Mucosa of rectum (tissue), 2 donors: ENCODE measurements around the gene SH2D3A.
"Not testable (repeated sequence)": the region's sequence is repeated elsewhere in the genome, so short reads cannot be mapped to it uniquely, and the experiment has no call there.

ENCODE experiments used
- H3K27ac ChIP-seq, 2 donors: one replicate each; pipeline ENCODE4 v1.7.0; 2013; ENCODE audit warnings: inconsistent platforms in 2 of 2, low read depth in 2 of 2, low read length in 2 of 2
- H3K27me3 ChIP-seq, 2 donors: one replicate each; pipeline ENCODE4 v1.7.0; 2013; ENCODE audit warnings: low read length in 2 of 2; ENCODE audit not compliant: control insufficient read depth in 2 of 2, insufficient read depth in 2 of 2
- H3K36me3 ChIP-seq, 2 donors: one replicate each; pipeline ENCODE4 v1.7.0; 2013; ENCODE audit warnings: low read length in 2 of 2; ENCODE audit not compliant: control insufficient read depth in 2 of 2, insufficient read depth in 2 of 2
- H3K4me1 ChIP-seq, 2 donors: one replicate each; pipeline ENCODE4 v1.7.0; 2013; ENCODE audit warnings: low read length in 2 of 2, mild to moderate bottlenecking in 1 of 2; ENCODE audit not compliant: control insufficient read depth in 2 of 2, insufficient read depth in 2 of 2
- H3K4me3 ChIP-seq, 2 donors: one replicate each; pipeline ENCODE4 v1.7.0; 2013; ENCODE audit warnings: low read length in 2 of 2
- H3K9ac ChIP-seq, 2 donors: one replicate each; pipeline ENCODE4 v1.7.0; 2013; ENCODE audit warnings: low read length in 2 of 2, low read depth in 1 of 2, mild to moderate bottlenecking in 1 of 2
- H3K9me3 ChIP-seq, 2 donors: one replicate each; pipeline ENCODE4 v1.7.0; 2013; ENCODE audit warnings: low read length in 2 of 2; ENCODE audit not compliant: control insufficient read depth in 2 of 2
- donor health status: healthy.
- donor health status: Normal muscosa, but diverticular disease.

Gene SH2D3A

DNA sequence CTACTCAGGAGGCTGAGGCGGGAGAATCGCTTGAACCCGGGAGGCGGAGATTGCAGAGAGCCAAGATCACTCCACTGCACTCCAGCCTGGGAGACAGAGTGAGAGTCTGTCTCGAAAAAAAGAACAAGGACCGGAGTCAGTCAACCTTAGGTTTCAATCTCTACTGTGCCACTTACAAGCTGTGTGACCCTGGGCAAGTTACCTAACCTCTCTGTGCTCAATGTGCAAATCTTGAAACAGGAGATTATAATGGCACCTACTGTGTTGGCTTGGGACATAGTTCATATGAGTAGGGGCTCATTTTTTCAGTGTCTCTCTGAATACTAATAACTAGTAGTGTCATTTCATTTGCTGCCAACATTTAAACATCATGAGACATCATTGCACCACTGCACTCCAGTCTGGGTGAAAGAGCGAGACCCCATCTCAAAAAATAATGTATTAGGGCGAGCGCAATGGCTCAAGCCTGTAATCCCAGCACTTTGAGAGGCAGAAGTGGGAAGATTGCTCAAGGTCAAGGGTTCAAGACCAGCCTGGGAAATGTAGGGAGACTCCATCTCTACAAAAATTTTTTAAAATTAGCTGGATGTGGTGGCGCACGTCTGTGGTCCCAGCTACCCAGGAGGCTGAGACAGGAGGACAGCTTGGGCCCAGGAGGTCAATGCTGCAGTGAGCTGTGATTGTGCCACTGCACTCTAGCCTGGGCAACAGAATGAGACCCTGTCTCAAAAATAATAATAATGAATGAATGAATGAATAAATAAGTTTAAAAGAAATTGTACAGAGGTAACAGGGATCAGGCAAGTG, 52.3 kb downstream of the SH2D3A start:
- Histone ChIP-seq H3K9ac (no peak overlapping the region), H3K27me3 (peaks cover 0 to 8% of the 10 kb centered on the region in 2 donors), H3K27ac (no peak overlapping the region), H3K36me3 (no peaks in the 10 kb centered on the region), H3K4me3 (no peak overlapping the region), H3K4me1 (no peaks in the 10 kb centered on the region), H3K9me3 (no peaks in the 10 kb centered on the region)

- H3K27me3 ChIP-seq, result peaks cover 0 to 8% of the 10 kb centered on the region in 2 donors
- no peaks in the 10 kb centered on the region for H3K9me3 ChIP-seq
- no peak overlapping the region for H3K9ac ChIP-seq
- no peak overlapping the region for H3K27ac ChIP-seq
- no peaks in the 10 kb centered on the region for H3K36me3 ChIP-seq
- H3K4me1 ChIP-seq, result no peaks in the 10 kb centered on the region
- H3K4me3 ChIP-seq, result no peak overlapping the region
These were observed 53.2 kb downstream of the SH2D3A start for GRCh38 chr19:6713773-6714692.

GRCh38 chr19:6712692-6713670, 54.3 kb downstream of the SH2D3A start:
- H3K36me3 ChIP-seq, result no peaks in the 10 kb centered on the region
- H3K27ac ChIP-seq, result no peak overlapping the region
- no peak overlapping the region for H3K4me3 ChIP-seq
- no peak overlapping the region for H3K9ac ChIP-seq
- peaks cover 0 to 8% of the 10 kb centered on the region in 2 donors for H3K27me3 ChIP-seq
- H3K9me3 ChIP-seq, result no peaks in the 10 kb centered on the region
- H3K4me1 ChIP-seq, result no peaks in the 10 kb centered on the region

GRCh38 chr19:6712231-6712630, 55.0 kb downstream of the SH2D3A start:
- H3K9ac ChIP-seq, result no peak overlapping the region
- no peaks in the 10 kb centered on the region for H3K9me3 ChIP-seq
- H3K4me1 ChIP-seq, result no peaks in the 10 kb centered on the region
- no peak overlapping the region for H3K27ac ChIP-seq
- no peak overlapping the region for H3K4me3 ChIP-seq
- H3K36me3 ChIP-seq, result no peaks in the 10 kb centered on the region
- peaks cover 0 to 8% of the 10 kb centered on the region in 2 donors for H3K27me3 ChIP-seq

DNA sequence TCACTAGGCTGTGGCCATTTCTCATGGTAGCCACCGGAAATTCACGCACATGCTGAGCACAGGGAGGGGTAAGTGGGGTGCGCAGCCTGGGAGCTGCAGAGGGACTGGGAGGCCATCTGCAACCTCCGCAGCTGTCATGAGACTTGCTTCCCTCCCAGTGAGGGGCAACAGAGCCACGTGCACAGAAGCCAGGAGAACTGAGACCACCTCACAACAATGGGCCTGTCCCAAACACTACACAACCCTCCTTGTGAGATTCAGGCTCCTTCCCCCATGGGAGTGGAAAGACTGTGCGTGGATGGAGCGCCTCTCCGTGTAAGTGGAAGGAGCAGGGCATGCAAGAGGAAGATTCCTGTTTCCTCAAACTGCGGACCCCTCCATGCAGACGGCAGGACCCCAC, 55.6 kb downstream of the SH2D3A start:
- H3K36me3 ChIP-seq, result no peaks in the 10 kb centered on the region
- no peaks in the 10 kb centered on the region for H3K9me3 ChIP-seq
- H3K27me3 ChIP-seq, result peaks cover 0 to 8% of the 10 kb centered on the region in 2 donors
- H3K4me1 ChIP-seq, result no peaks in the 10 kb centered on the region
- H3K9ac ChIP-seq, result no peak overlapping the region
- no peak overlapping the region for H3K27ac ChIP-seq
- H3K4me3 ChIP-seq, result no peak overlapping the region

DNA sequence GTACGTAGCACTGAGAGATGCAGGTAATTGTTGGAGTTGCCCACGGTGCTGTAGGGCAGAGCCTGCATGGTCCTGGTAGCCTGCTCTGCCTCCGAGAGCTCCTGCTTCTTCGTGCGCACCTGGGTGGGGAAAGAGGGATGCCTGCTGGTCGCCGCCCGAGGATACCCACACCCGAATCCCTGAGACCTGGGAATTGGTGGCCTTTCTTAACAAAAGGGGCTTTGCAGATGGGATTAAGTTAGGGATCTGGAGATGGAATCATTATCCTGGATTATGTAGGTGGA, 56.2 kb downstream of the SH2D3A start:
- Histone ChIP-seq H3K27me3 (peaks cover 0 to 8% of the 10 kb centered on the region in 2 donors), H3K4me3 (no peak overlapping the region), H3K9me3 (no peaks in the 10 kb centered on the region), H3K27ac (no peak overlapping the region), H3K36me3 (no peaks in the 10 kb centered on the region), H3K9ac (no peak overlapping the region), H3K4me1 (no peaks in the 10 kb centered on the region)

GRCh38 chr19:6710273-6711077, 56.8 kb downstream of the SH2D3A start:
- Histone ChIP-seq H3K27ac (no peak overlapping the region), H3K9me3 (no peaks in the 10 kb centered on the region), H3K36me3 (no peaks in the 10 kb centered on the region), H3K27me3 (peaks cover 0 to 8% of the 10 kb centered on the region in 2 donors), H3K4me3 (no peak overlapping the region), H3K4me1 (no peaks in the 10 kb centered on the region), H3K9ac (no peak overlapping the region)

DNA sequence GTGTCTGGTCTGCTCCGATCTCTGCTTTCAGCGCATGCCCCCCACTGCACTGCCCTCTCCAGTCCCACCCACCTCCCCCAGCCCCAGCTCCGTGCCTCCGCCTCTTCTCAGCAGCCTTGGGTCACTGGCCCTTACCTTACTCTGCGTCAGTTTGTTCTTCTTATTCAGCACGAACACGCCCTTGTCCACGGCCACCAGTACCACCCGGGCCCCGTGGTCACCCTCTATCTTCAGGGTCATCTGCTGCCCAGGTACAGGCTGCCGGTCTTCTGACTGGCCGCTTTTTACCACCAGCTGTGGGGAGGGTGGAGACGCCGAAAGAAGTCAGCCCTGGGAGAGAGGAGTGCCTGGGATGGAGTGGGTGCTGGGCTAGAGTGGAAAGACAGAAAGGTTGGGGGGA, 57.7 kb downstream of the SH2D3A start:
- H3K9me3 ChIP-seq, result no peaks in the 10 kb centered on the region
- no peaks in the 10 kb centered on the region for H3K36me3 ChIP-seq
- peaks cover 0 to 8% of the 10 kb centered on the region in 2 donors for H3K27me3 ChIP-seq
- no peaks in the 10 kb centered on the region for H3K4me1 ChIP-seq
- no peak overlapping the region for H3K4me3 ChIP-seq
- no peak overlapping the region for H3K9ac ChIP-seq
- H3K27ac ChIP-seq, result no peak overlapping the region

GRCh38 chr19:6708913-6709312, 58.3 kb downstream of the SH2D3A start:
- H3K27ac ChIP-seq, H3K9me3 ChIP-seq, H3K36me3 ChIP-seq, H3K4me3 ChIP-seq, H3K9ac ChIP-seq, H3K4me1 ChIP-seq, H3K27me3 ChIP-seq: not testable (repeated sequence)
